Stimulated activated CD8-positive, alpha-beta memory T cell treated with anti-CD3 and anti-CD28 coated beads, Interleukin-4, amount 100 ng/mL, for 4 hours (primary cell): ENCODE results near the gene EML2.

Experiments
- DNase-seq, 2 donors: peaks; one replicate each; pipeline ENCODE4 v3.0.0-alpha.2; 2020; ENCODE audit warnings: low read depth in 2 of 2, low spot score in 1 of 2

Gene EML2

GRCh38 chr19:45590300-45591003 lies 48.7 kb downstream of the EML2 start:
- no peak for DNase-seq

- no peak for DNase-seq
Observed at GRCh38 chr19:45589768-45590167, 49.4 kb downstream of the EML2 start.

- DNase-seq, result no peak
Observed at GRCh38 chr19:45587873-45588272, 51.3 kb downstream of the EML2 start.

- DNase-seq, result no peak
Observed at GRCh38 chr19:45585158-45585577, 54.0 kb downstream of the EML2 start.

GRCh38 chr19:45584332-45585157 lies 54.7 kb downstream of the EML2 start, which contains the start of gene OPA3:
Gene OPA3, minus strand, starts transcription at chr19:45584802. Its CDS starts 38 bp downstream, at chr19:45584764.
- peak; percentile 99 to 100 for DNase-seq

GRCh38 chr19:45581576-45581975 lies 57.6 kb downstream of the EML2 start:
- no peak for DNase-seq

GRCh38 chr19:45578861-45579260 lies 60.3 kb downstream of the EML2 start:
- DNase-seq, result no peak

- DNase-seq, result no peak
Observed at GRCh38 chr19:45577111-45577905, 61.9 kb downstream of the EML2 start.

GRCh38 chr19:45576682-45577081 lies 62.5 kb downstream of the EML2 start:
- no peak for DNase-seq

- no peak for DNase-seq
Observed at GRCh38 chr19:45575216-45575615, 64.0 kb downstream of the EML2 start.

- no peak for DNase-seq
Observed at GRCh38 chr19:45574526-45574925, 64.7 kb downstream of the EML2 start.

- DNase-seq, result no peak
Observed at GRCh38 chr19:45571457-45572220, 67.6 kb downstream of the EML2 start.

- peak in 1 of 2 donors; percentile 11 for DNase-seq
Observed at GRCh38 chr19:45569619-45570421, 69.4 kb downstream of the EML2 start.

GRCh38 chr19:45568732-45569131 lies 70.5 kb downstream of the EML2 start:
- no peak for DNase-seq

GRCh38 chr19:45567609-45568008 lies 71.6 kb downstream of the EML2 start:
- DNase-seq, result no peak

- DNase-seq, result no peak
Observed at GRCh38 chr19:45564131-45564780, 74.9 kb downstream of the EML2 start.

GRCh38 chr19:45560686-45561085 lies 78.5 kb downstream of the EML2 start:
- DNase-seq, result no peak

GRCh38 chr19:45560038-45560437 lies 79.2 kb downstream of the EML2 start:
- no peak for DNase-seq
